Cardiac muscle cell (in vitro differentiated cells and primary cell): ENCODE measurements around the gene L3MBTL4. TPM values are rescaled to one million over a fixed set of nuclear protein-coding genes. Genes with fewer than 3 reads are reported as not detected.

Source experiments
- DNase-seq, 2 donors: peaks; one replicate each; pipeline versions ENCODE4 v3.0.0 to v3.0.0-alpha.2; 2010 to 2017; ENCODE audit warnings: low read depth in 1 of 2, low spot score in 1 of 2
- H3K27ac ChIP-seq: fragments of 200-600 bp; sonication (generic); 2 replicates; pipeline ENCODE4 v1.5.1; 2016
- H3K27me3 ChIP-seq: fragments of 200-600 bp; sonication (generic); 2 replicates; pipeline ENCODE4 v1.6.0; 2016; ENCODE audit warnings: control low read depth
- H3K36me3 ChIP-seq: fragments of 200-600 bp; sonication (generic); 2 replicates; pipeline ENCODE4 v1.5.1; 2016; ENCODE audit warnings: control low read depth
- H3K4me1 ChIP-seq: fragments of 200-600 bp; sonication (generic); 2 replicates; pipeline ENCODE4 v1.8.1; 2017; ENCODE audit warnings: low read depth, mild to moderate bottlenecking, mixed run types
- H3K4me3 ChIP-seq: fragments of 200-600 bp; sonication (generic); 2 replicates; pipeline ENCODE4 v1.5.1; 2016; ENCODE audit warnings: mild to moderate bottlenecking
- H3K9me3 ChIP-seq: fragments of 200-600 bp; sonication (generic); 2 replicates; pipeline ENCODE4 v1.5.1; 2017; ENCODE audit warnings: low read depth, mild to moderate bottlenecking, control low read depth
- CTCF ChIP-seq: IDR thresholded peaks from 2 replicates; pipeline ENCODE4 v1.5.1; 2012; ENCODE audit warnings: low read depth, mild to moderate bottlenecking, low read length
- polyA plus RNA-seq: library from polyadenylated mRNA; unstranded; fragments of >200 nt; fragmentation: Nextera tagmentation; extraction: Ambion mirVana; gene quantifications from 2 replicates; pipeline ENCODE4 v1.2.1, GENCODE V29; 2016
- total RNA-seq: library from RNA; depleted of rRNA; stranded (reverse); fragments of >200 nt; gene quantifications from 2 replicates; pipeline ENCODE4 v1.2.3, GENCODE V29; 2016

L3MBTL4 gene
- total and polyA plus RNA-seq, 2 experiments from 2014 or later = 4.4 to 7.7 TPM

GRCh38 chr18:6004119-6004518, 410.6 kb downstream of the L3MBTL4 start:
- Histone ChIP-seq H3K36me3 (no peaks in the 10 kb centered on the region), H3K9me3 (no peaks in the 10 kb centered on the region), H3K4me3 (no peak overlapping the region), H3K27ac (no peak overlapping the region), H3K4me1 (no peaks in the 10 kb centered on the region), H3K27me3 (no peaks in the 10 kb centered on the region)
- DNase-seq = no peak
- no peak for TF ChIP-seq CTCF

GRCh38 chr18:6001867-6002266, 412.8 kb downstream of the L3MBTL4 start:
- no peaks in the 10 kb centered on the region for H3K27me3 ChIP-seq
- H3K4me3 ChIP-seq = no peak overlapping the region
- H3K27ac ChIP-seq = no peak overlapping the region
- H3K9me3 ChIP-seq = no peaks in the 10 kb centered on the region
- no peak for TF ChIP-seq CTCF
- DNase-seq = peak in 1 of 2 donors; percentile 11
- peaks cover 7% of the 10 kb centered on the region for H3K4me1 ChIP-seq
- no peaks in the 10 kb centered on the region for H3K36me3 ChIP-seq

DNA sequence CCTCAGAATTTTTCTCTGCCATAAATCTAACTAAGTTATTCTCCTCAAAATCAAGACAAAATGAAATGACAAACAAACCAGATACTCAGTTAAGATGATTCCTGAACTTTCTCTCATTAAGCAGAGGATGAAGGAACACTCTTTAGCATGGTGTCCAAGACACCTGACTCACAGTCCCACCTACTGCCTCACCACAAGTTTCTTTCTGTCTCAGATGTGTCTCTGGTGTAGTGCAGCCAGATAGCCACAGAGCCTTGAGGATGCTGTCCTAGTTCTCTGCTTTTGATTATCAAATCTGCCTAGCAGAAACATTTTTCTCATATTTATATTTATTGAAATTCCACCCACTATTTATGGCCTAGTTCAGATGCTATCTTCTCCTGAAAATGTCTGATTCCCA, 415.8 kb downstream of the L3MBTL4 start:
- H3K36me3 ChIP-seq = no peaks in the 10 kb centered on the region
- peaks cover 7% of the 10 kb centered on the region for H3K4me1 ChIP-seq
- no peak overlapping the region for H3K27ac ChIP-seq
- DNase-seq = no peak
- TF ChIP-seq CTCF = no peak
- H3K9me3 ChIP-seq = no peaks in the 10 kb centered on the region
- H3K27me3 ChIP-seq = no peaks in the 10 kb centered on the region
- no peak overlapping the region for H3K4me3 ChIP-seq

DNA sequence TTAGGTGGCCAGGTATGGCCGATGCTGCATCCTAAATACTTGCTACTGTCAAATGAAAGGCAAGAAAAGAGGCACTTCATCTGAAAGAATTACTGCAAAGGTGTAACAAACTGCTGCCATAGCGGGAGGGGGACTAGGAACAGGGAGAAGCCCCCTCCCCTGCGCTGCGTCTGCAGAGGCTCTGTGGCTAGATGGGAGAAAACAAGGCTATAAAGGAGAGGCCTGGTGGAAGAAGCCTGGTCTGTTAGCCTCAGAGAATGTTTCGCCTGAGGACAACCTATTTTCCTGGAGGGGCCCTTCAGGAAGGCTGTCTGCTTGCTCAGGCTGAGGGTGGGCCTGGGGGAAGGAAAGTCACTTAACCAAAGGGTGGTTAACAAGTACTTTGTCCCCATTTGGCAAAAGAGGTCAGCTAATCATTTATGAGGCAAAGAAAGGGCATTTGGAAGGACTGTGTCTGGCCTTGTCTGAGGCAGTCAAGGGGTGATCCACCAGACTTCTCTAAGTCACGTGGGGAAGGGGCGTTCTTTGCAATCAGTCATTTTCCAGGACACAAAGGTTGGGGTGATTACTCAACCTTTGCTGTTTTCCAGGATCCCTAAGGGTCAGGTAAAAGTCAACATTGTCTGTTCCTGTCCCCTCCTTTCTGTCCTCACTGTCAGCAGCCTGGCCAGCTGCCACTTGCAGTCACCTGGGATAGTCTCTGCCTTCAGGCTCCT, 416.4 kb downstream of the L3MBTL4 start:
- Histone ChIP-seq H3K27me3 (no peaks in the 10 kb centered on the region), H3K36me3 (no peaks in the 10 kb centered on the region), H3K27ac (no peak overlapping the region), H3K4me3 (no peak overlapping the region), H3K4me1 (peaks cover 7% of the 10 kb centered on the region), H3K9me3 (no peaks in the 10 kb centered on the region)
- no peak for TF ChIP-seq CTCF
- no peak for DNase-seq

DNA sequence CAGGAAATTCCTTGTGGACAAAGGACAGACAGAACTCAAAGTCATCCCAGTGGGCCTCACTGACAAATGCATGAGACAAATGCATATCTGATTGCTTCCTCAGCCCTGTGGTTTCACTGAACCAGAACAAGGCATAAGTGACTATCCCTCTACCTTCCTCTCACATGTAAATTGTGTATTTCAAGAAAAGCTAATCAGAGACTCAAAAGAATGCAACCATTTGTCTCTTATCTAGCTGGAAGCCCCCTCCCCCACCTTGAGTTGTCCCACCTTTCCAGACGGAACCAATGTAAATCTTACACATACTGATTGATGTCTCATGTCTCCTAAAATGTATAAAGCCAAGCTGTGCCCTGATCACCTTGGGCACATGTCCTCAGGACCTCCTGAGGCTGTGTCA, 417.4 kb downstream of the L3MBTL4 start:
- no peak for DNase-seq
- no peak overlapping the region for H3K27ac ChIP-seq
- no peak for TF ChIP-seq CTCF
- no peaks in the 10 kb centered on the region for H3K9me3 ChIP-seq
- H3K4me3 ChIP-seq = no peak overlapping the region
- no peaks in the 10 kb centered on the region for H3K36me3 ChIP-seq
- H3K27me3 ChIP-seq = no peaks in the 10 kb centered on the region
- H3K4me1 ChIP-seq = peaks cover 7% of the 10 kb centered on the region
